Trophoblast cell (in vitro differentiated cells and primary cell): ENCODE data around the gene GOLPH3.

Experiments used
- DNase-seq, 2 donors: peaks; one replicate each; pipeline ENCODE4 v3.0.0-alpha.2; 2016
- H2AFZ ChIP-seq: 2 replicates; pipeline ENCODE4 v1.6.1; 2013; ENCODE audit warnings: low read length, moderate library complexity, mild to moderate bottlenecking; ENCODE audit not compliant: insufficient read depth, poor library complexity
- H2AK5ac ChIP-seq: 2 replicates; pipeline ENCODE4 v1.6.1; 2013; ENCODE audit warnings: mild to moderate bottlenecking, low read length
- H2BK120ac ChIP-seq: 2 replicates; pipeline ENCODE4 v1.6.1; 2013; ENCODE audit warnings: low read length, mild to moderate bottlenecking, moderate library complexity; ENCODE audit not compliant: insufficient read depth, poor library complexity
- H2BK12ac ChIP-seq: 2 replicates; pipeline ENCODE4 v1.6.1; 2013; ENCODE audit warnings: mild to moderate bottlenecking, low read length, moderate library complexity
- H2BK5ac ChIP-seq: 2 replicates; pipeline ENCODE4 v1.6.1; 2013; ENCODE audit warnings: low read length, low read depth, moderate library complexity, mild to moderate bottlenecking; ENCODE audit not compliant: poor library complexity
- H3K14ac ChIP-seq: 2 replicates; pipeline ENCODE4 v1.6.1; 2013; ENCODE audit warnings: mild to moderate bottlenecking, low read length
- H3K18ac ChIP-seq: 2 replicates; pipeline ENCODE4 v1.6.1; 2013; ENCODE audit warnings: mild to moderate bottlenecking, low read length
- H3K23ac ChIP-seq: 2 replicates; pipeline ENCODE4 v1.6.1; 2013; ENCODE audit warnings: low read length
- H3K27ac ChIP-seq: 2 replicates; pipeline ENCODE4 v1.5.1; 2013; ENCODE audit warnings: low read depth, mild to moderate bottlenecking, inconsistent platforms, low read length, moderate library complexity
- H3K27me3 ChIP-seq: 2 replicates; pipeline ENCODE4 v1.6.1; 2013; ENCODE audit warnings: inconsistent platforms, mild to moderate bottlenecking, low read length, moderate library complexity; ENCODE audit not compliant: insufficient read depth
- H3K36me3 ChIP-seq, 2 experiments: 1 replicate in 1 of 2; 2 replicates in 1 of 2; pipeline ENCODE4 v1.6.1; 2013; ENCODE audit warnings: low read length in 2 of 2, mild to moderate bottlenecking in 2 of 2, moderate library complexity in 1 of 2; ENCODE audit not compliant: insufficient read depth in 2 of 2, control insufficient read depth in 1 of 2
- H3K4ac ChIP-seq: 2 replicates; pipeline ENCODE4 v1.6.1; 2013; ENCODE audit warnings: low read depth, mild to moderate bottlenecking, low read length, moderate library complexity
- H3K4me1 ChIP-seq, 2 experiments: 1 replicate in 1 of 2; 2 replicates in 1 of 2; pipeline ENCODE4 v1.6.1; 2013; ENCODE audit warnings: low read length in 2 of 2, mild to moderate bottlenecking in 2 of 2, moderate library complexity in 1 of 2; ENCODE audit not compliant: insufficient read depth in 2 of 2, control insufficient read depth in 1 of 2
- H3K4me2 ChIP-seq: 2 replicates; pipeline ENCODE4 v1.6.1; 2013; ENCODE audit warnings: inconsistent platforms, mild to moderate bottlenecking, low read length, moderate library complexity
- H3K4me3 ChIP-seq: 2 replicates; pipeline ENCODE4 v1.5.1; 2013; ENCODE audit warnings: mild to moderate bottlenecking, low read depth, low read length, inconsistent platforms
- H3K79me1 ChIP-seq: one replicate; pipeline ENCODE4 v1.6.1; 2013; ENCODE audit warnings: low read length
- H3K79me2 ChIP-seq: 2 replicates; pipeline ENCODE4 v1.6.1; 2013; ENCODE audit warnings: low read length, mild to moderate bottlenecking; ENCODE audit not compliant: control insufficient read depth, insufficient read depth, poor library complexity
- H3K9ac ChIP-seq: 2 replicates; pipeline ENCODE4 v1.6.1; 2013; ENCODE audit warnings: mild to moderate bottlenecking, low read length
- H3K9me3 ChIP-seq: 2 replicates; pipeline ENCODE4 v1.6.1; 2013; ENCODE audit warnings: low read depth, mild to moderate bottlenecking, control low read depth, inconsistent platforms, low read length; ENCODE audit not compliant: insufficient read depth
- H4K12ac ChIP-seq: 2 replicates; pipeline ENCODE4 v1.6.1; 2013; ENCODE audit warnings: low read depth, mild to moderate bottlenecking, low read length, moderate library complexity
- H4K8ac ChIP-seq: 2 replicates; pipeline ENCODE4 v1.6.1; 2013; ENCODE audit warnings: low read depth, mild to moderate bottlenecking, low read length, moderate library complexity
- H4K91ac ChIP-seq: one replicate; pipeline ENCODE4 v1.6.1; 2013; ENCODE audit warnings: low read depth, mild to moderate bottlenecking, low read length, moderate library complexity
- WGBS: extraction: QIAGEN DNeasy Blood & Tissue Kit; methylation state at CpG from one replicate; pipeline ENCODE4 v1.1.7; 2013; ENCODE audit warnings: missing lambda C conversion rate; ENCODE audit not compliant: insufficient read length, insufficient coverage; ENCODE audit errors: extremely low coverage; 5-methylcytosine and 5-hydroxymethylcytosine counted together

GOLPH3 gene

GRCh38 chr5:32157078-32157477 is 17.0 kb downstream of the GOLPH3 start:
- Histone ChIP-seq H3K79me1 (no peaks in the 10 kb centered on the region), H2AK5ac (no peak overlapping the region), H3K9ac (no peak overlapping the region), H3K4me1 (no peaks in the 10 kb centered on the region), H2BK120ac (no peak overlapping the region), H2BK5ac (no peak overlapping the region), H4K8ac (no peak overlapping the region), H3K4me2 (no peak overlapping the region), H3K14ac (no peak overlapping the region), H3K4me3 (no peak overlapping the region), H3K4ac (peak overlapping the region; percentile 84), H2BK12ac (no peak overlapping the region), H4K91ac (no peak overlapping the region), H3K27me3 (no peaks in the 10 kb centered on the region), H2AFZ (no peak overlapping the region), H3K79me2 (peaks cover 15% of the 10 kb centered on the region), H3K27ac (no peak overlapping the region), H3K18ac (no peak overlapping the region), H4K12ac (no peak overlapping the region), H3K9me3 (no peaks in the 10 kb centered on the region), H3K36me3 (peaks cover 0 to 7% of the 10 kb centered on the region in 2 experiments), H3K23ac (no peak overlapping the region)
- no peak for DNase-seq
- WGBS: no CpG with 5 or more reads among the region's 4 CpGs

GRCh38 chr5:32156635-32157034 is 17.5 kb downstream of the GOLPH3 start:
- no peak overlapping the region for H4K8ac ChIP-seq
- H2BK5ac ChIP-seq: no peak overlapping the region
- no peak overlapping the region for H2BK12ac ChIP-seq
- no CpG with 5 or more reads among the region's 9 CpGs for WGBS
- peaks cover 15% of the 10 kb centered on the region for H3K79me2 ChIP-seq
- H3K79me1 ChIP-seq: no peaks in the 10 kb centered on the region
- H3K4me2 ChIP-seq: no peak overlapping the region
- no peaks in the 10 kb centered on the region for H3K4me1 ChIP-seq
- H3K9ac ChIP-seq: no peak overlapping the region
- H3K27ac ChIP-seq: no peak overlapping the region
- H2AK5ac ChIP-seq: no peak overlapping the region
- no peak for DNase-seq
- H3K27me3 ChIP-seq: no peaks in the 10 kb centered on the region
- no peak overlapping the region for H3K4me3 ChIP-seq
- peak overlapping the region; percentile 94 for H3K4ac ChIP-seq
- no peak overlapping the region for H3K14ac ChIP-seq
- H2AFZ ChIP-seq: no peak overlapping the region
- no peak overlapping the region for H2BK120ac ChIP-seq
- peaks cover 0 to 7% of the 10 kb centered on the region in 2 experiments for H3K36me3 ChIP-seq
- no peak overlapping the region for H3K23ac ChIP-seq
- no peak overlapping the region for H4K91ac ChIP-seq
- H3K9me3 ChIP-seq: no peaks in the 10 kb centered on the region
- H3K18ac ChIP-seq: no peak overlapping the region
- no peak overlapping the region for H4K12ac ChIP-seq

GRCh38 chr5:32155211-32155610 is 18.9 kb downstream of the GOLPH3 start:
- Histone ChIP-seq H3K9me3 (no peaks in the 10 kb centered on the region), H2BK5ac (no peak overlapping the region), H3K9ac (no peak overlapping the region), H3K79me2 (peaks cover 17% of the 10 kb centered on the region), H3K14ac (no peak overlapping the region), H3K23ac (no peak overlapping the region), H3K18ac (no peak overlapping the region), H3K4ac (peak overlapping the region; percentile 47), H3K27me3 (no peaks in the 10 kb centered on the region), H2BK120ac (no peak overlapping the region), H3K27ac (no peak overlapping the region), H3K79me1 (no peaks in the 10 kb centered on the region), H2AFZ (no peak overlapping the region), H3K4me1 (no peaks in the 10 kb centered on the region), H4K91ac (no peak overlapping the region), H2BK12ac (no peak overlapping the region), H3K36me3 (peaks cover 0 to 7% of the 10 kb centered on the region in 2 experiments), H3K4me2 (no peak overlapping the region), H2AK5ac (no peak overlapping the region), H4K8ac (no peak overlapping the region), H3K4me3 (no peak overlapping the region), H4K12ac (no peak overlapping the region)
- DNase-seq: no peak
- no CpG with 5 or more reads among the region's 2 CpGs for WGBS

- Histone ChIP-seq H4K91ac (no peak overlapping the region), H3K36me3 (peaks cover 0 to 7% of the 10 kb centered on the region in 2 experiments), H3K4me3 (no peak overlapping the region), H4K12ac (no peak overlapping the region), H3K4me1 (no peaks in the 10 kb centered on the region), H2BK5ac (no peak overlapping the region), H4K8ac (no peak overlapping the region), H3K9me3 (no peaks in the 10 kb centered on the region), H3K27ac (no peak overlapping the region), H2AK5ac (no peak overlapping the region), H2BK12ac (no peak overlapping the region), H3K18ac (no peak overlapping the region), H3K79me1 (no peaks in the 10 kb centered on the region), H3K4ac (peak overlapping the region; percentile 93), H3K4me2 (no peak overlapping the region), H2BK120ac (no peak overlapping the region), H3K14ac (no peak overlapping the region), H3K79me2 (peaks cover 21% of the 10 kb centered on the region), H3K23ac (no peak overlapping the region), H3K27me3 (no peaks in the 10 kb centered on the region), H3K9ac (no peak overlapping the region), H2AFZ (no peak overlapping the region)
- no peak for DNase-seq
- WGBS: no CpG with 5 or more reads among the region's 3 CpGs
Observed at GRCh38 chr5:32153723-32154122, 20.4 kb downstream of the GOLPH3 start.
